Fibroblast of the conjunctiva (primary cell): Measurements from ENCODE around the gene ZNF157.
A peak's percentile ranks its signal among the peaks of the same experiment; 100 is the strongest.
"Not testable (repeated sequence)": the region's sequence is repeated elsewhere in the genome, so short reads cannot be mapped to it uniquely, and the experiment has no call there.

Source experiments
- DNase-seq: peaks from one replicate; pipeline ENCODE4 v3.0.0-alpha.2; 2010; ENCODE audit warnings: low read depth

Gene ZNF157

GRCh38 chrX:47370278-47370677 lies at the start of gene ZNF157:
Gene ZNF157 (plus strand): TSS chrX:47370578. CDS start chrX:47370669, 91 bp downstream.
- DNase-seq = no peak

GRCh38 chrX:47321386-47321785 lies 49.0 kb upstream of the ZNF157 start:
- DNase-seq = peak; percentile 47

GRCh38 chrX:47321823-47322371 lies 48.5 kb upstream of the ZNF157 start:
- DNase-seq = no peak

GRCh38 chrX:47327902-47328301 lies 42.5 kb upstream of the ZNF157 start:
- DNase-seq = no peak

- DNase-seq = not testable (repeated sequence)
Observed at GRCh38 chrX:47332729-47333128, 37.6 kb upstream of the ZNF157 start.

- peak; percentile 4 for DNase-seq
Observed at GRCh38 chrX:47351706-47352105, 18.7 kb upstream of the ZNF157 start.

- no peak for DNase-seq
Observed at GRCh38 chrX:47358387-47359065, 11.9 kb upstream of the ZNF157 start.

- no peak for DNase-seq
Observed at GRCh38 chrX:47360423-47361179, 9.8 kb upstream of the ZNF157 start.

GRCh38 chrX:47361538-47362511 lies 8.6 kb upstream of the ZNF157 start:
- peak; percentile 89 for DNase-seq

- peak; percentile 55 for DNase-seq
Observed at GRCh38 chrX:47366041-47366722, 4.2 kb upstream of the ZNF157 start.

- DNase-seq = no peak
Observed at GRCh38 chrX:47373198-47373597, 2.8 kb downstream of the ZNF157 start.

GRCh38 chrX:47380268-47380667 lies 9.9 kb downstream of the ZNF157 start:
- DNase-seq = no peak

GRCh38 chrX:47380837-47381236 lies 10.5 kb downstream of the ZNF157 start:
- DNase-seq = not testable (repeated sequence)

- peak; percentile 26 for DNase-seq
Observed at GRCh38 chrX:47384502-47384901, 14.1 kb downstream of the ZNF157 start.

- no peak for DNase-seq
Observed at GRCh38 chrX:47390780-47391179, 20.4 kb downstream of the ZNF157 start.

- DNase-seq = no peak
Observed at GRCh38 chrX:47413179-47413594, 42.8 kb downstream of the ZNF157 start.

GRCh38 chrX:47420265-47420664 lies 49.9 kb downstream of the ZNF157 start:
- no peak for DNase-seq

GRCh38 chrX:47420962-47421361 lies 50.6 kb downstream of the ZNF157 start:
- no peak for DNase-seq

- DNase-seq = no peak
Observed at GRCh38 chrX:47422444-47422843, 52.1 kb downstream of the ZNF157 start.

- no peak for DNase-seq
Observed at GRCh38 chrX:47430925-47431324, 60.5 kb downstream of the ZNF157 start.

- DNase-seq = no peak
Observed at GRCh38 chrX:47446431-47446830, 76.1 kb downstream of the ZNF157 start.
